HG02678 (cell line): ENCODE results near the gene ARRB1.
"Not testable (repeated sequence)": the region's sequence is repeated elsewhere in the genome, so short reads cannot be mapped to it uniquely, and the experiment has no call there.

Experiments
- ATAC-seq: cut with Tn5 transposase; IDR thresholded peaks from one replicate; pipeline ENCODE4 v1.9.1; 2021; ENCODE audit warnings: mild to moderate bottlenecking, moderate library complexity; ENCODE audit not compliant: unreplicated experiment

Gene ARRB1

DNA sequence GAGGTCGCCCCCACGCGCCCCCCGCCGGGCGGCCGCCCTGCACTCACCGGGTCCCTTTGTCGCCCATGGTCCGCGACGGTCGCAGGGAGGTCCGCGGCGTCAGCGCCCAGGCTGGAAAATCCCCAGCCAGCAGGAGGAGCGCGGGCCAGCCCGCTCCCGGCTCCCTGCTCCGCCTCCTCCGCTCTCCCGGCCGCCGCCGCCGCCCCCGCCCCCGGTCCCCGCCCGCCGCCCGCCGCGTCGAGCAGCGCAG lies at the start of gene ARRB1:
ARRB1 (minus strand) TSS at position 121 of the 250 bp plus-strand sequence; CDS start at position 67, 54 bp downstream.
- ATAC-seq: no peak

DNA sequence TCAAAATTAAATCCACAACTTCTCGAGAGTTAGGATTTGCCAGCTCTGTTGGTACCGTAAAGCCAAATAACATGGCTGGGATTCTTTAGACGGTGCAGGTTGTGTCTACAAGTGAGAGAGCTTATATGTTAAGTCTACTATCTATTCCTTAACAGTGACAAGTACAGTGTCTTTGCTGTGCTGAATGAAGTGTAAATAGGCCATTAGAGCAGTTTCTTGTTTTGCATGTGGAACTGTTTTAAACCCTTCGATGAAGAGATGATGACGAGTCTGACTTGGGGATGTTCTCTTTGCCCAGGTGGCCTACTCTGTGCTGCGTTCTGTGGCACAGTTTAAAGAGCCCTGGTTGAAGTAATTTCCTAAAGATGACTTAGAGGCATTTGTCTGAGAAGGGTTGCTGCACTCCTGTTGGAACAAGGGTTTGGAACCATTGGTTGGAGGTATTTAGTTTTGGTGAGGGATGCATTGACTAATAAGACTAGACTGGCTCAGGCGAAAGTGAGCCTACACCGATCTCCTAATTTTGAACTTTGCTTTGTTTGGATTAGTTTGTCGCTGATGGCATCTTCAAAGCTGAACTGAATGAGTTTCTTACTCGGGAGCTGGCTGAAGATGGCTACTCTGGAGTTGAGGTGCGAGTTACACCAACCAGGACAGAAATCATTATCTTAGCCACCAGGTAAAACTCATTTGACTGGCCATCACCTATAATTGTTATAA lies 48.8 kb upstream of the ARRB1 start:
- no peak for ATAC-seq

DNA sequence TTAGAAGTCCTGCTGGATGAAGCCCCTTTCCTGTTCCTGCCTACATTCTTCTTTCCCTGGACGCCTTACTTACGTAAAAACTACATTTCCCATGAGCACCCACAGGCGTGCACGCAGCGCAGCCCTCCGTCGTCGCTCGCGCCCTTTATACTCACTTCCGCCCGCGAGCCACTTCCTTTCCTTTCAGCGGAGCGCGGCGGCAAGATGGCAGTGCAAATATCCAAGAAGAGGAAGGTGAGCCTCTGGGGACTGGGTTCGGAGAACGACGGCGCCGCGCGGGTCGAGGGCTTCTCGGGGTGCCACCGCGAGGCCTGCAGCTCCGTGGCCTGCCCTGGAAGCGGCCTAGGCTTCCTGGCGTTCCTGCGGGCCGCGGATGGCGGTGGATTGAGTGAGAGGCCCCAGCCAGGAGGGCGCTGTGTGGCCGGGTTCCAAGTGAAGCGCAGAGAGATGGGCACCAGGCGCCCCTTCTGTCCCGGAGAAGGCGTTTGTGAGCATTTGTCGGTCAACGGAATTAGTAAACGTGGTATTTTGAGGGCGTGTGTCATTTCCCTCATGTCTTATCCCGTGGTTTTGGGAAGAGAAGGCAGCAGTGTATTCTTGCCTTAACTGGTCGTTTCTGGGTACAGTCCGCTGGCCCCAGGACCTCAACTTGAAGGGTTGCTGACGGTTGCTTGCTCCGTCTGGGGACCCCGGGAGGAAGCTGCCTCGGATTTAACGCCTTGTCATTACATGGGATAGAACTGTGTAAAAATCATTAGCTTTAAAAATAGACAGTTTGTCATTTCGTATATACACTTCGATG lies 48.1 kb upstream of the ARRB1 start, which contains the start of gene RPS3:
RPS3 (plus strand) TSS at position 175 of the 802 bp plus-strand sequence; CDS start at position 205, 30 bp downstream.
- peak; percentile 93 for ATAC-seq

DNA sequence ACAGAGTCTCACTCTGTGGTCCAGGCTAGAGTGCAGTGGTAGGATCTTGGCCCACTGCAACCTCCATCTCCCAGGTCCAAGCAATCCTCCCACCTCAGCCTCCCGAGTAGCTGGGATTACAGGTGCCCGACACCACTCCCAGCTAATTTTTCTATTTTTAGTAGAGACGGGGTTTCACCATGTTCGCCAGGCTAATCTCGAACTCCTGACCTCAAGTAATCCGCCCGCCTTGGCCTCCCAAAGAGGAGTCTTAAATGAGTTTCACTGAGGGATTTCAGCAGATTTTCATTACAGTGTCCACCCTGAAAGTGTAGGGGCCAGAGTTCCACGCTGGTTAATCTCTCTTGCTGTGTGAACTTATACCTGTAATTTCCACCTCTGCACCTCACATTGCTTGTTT lies 47.4 kb upstream of the ARRB1 start:
- no peak for ATAC-seq

DNA sequence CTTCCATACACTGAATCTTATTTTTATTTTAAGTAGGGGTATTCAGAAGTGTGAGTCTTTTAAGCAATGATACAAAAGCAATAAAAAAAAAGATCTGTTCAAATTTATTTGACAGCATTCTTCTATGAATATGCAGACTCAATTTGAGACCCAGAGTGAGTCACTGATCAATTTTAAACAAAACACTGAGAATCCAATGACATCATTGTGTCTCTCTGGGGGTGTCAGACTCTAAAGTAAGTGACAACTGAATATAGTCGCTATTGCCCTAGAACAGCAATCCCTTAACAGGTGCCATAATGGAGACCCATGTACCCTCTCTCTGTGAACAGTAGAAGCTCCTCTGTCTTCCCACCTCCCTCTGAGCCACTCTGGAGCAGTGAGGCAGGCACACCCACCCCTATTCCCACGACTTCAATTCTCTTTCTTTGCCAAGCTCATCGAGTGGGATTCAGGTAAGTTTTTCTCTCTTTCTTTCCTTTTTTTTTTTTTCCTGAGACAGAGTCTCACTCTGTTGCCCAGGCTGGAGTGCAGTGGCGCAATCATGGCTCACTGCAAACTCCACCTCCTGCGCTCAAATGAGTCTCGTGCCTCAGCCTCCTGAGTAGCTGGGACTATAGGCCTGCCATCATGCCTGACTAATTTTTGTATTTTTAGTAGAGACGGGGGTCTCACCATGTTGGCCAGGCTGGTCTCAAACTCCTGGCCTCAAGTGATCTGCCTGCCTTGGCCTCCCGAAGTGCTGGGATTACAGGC lies 42.8 kb upstream of the ARRB1 start:
- no peak for ATAC-seq

DNA sequence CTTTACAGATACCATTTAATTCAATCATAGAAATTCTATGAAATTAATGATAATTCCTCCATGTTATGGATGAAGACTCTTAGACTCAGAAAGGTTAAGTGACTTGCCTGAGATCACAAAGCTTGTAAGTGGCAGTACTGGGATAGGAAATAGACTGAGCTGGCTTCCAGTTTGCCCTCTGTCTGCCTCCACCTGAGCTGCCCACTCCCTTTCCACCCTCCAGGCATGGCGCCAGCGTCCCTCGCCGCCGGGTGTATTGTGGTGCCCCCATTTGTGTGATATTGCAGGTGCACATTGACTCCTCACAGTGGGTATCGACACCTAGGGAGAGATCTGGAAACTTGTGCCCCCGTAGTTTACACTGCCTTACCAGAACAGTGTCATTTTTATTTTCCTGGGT lies 38.5 kb upstream of the ARRB1 start:
- no peak for ATAC-seq

DNA sequence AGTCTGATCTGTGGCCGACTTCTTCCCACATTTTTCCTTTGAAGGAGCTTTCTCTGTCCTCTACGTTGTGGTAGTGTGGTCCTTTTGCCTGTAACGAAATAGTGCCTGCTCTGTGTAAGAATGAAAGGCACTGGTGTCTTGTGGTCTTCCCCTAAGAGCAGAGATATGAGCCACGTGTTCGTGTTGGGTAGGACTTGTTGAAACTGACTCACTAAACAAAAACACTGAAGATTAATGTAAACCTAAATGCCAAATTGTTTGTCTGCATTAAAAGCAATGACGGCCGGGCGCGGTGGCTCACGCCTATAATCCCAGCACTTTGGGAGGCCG lies 37.8 kb upstream of the ARRB1 start:
- ATAC-seq: no peak

DNA sequence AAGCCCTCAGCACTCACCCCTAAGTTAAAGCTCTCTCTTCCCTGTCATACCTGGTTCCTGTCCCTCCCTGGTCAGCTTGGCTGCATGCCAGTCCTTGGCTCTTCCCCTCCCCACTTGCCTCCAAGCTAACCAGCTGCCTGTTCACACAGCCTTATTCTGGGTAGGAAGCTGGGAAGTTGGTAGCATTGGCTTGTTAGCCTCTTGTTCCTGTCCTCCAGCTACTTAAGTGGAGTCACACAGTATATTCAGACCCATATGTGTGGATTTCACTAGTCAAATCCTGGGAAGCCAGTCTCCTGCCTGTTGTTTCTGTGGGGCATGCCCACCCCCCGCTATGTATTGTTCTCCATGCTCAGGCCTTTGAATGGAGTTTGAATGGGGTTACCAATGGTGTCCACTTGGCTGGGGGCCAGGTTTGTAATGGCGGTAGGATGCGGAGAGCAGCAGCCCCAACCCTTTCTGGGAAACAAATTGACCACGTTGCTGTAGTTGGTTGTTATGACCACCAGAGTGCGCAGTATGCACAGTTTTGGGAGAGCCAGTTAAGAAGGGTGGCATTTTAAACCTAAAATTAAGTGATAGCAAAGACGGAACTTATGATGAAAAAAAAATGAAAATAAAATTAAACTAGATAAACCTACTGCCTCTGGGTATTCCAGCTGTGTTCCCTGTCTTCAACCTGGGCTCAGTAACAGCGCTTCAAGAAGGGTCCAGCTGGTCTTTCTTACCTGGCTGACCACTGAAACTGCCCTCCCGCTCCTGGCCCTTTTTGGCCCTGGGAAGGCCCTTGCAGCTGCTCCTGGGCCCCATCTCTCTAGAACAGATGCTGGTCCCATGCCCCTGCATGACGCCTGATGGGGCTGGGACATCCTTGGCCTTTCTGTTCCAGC lies 37.2 kb upstream of the ARRB1 start:
- no peak for ATAC-seq

DNA sequence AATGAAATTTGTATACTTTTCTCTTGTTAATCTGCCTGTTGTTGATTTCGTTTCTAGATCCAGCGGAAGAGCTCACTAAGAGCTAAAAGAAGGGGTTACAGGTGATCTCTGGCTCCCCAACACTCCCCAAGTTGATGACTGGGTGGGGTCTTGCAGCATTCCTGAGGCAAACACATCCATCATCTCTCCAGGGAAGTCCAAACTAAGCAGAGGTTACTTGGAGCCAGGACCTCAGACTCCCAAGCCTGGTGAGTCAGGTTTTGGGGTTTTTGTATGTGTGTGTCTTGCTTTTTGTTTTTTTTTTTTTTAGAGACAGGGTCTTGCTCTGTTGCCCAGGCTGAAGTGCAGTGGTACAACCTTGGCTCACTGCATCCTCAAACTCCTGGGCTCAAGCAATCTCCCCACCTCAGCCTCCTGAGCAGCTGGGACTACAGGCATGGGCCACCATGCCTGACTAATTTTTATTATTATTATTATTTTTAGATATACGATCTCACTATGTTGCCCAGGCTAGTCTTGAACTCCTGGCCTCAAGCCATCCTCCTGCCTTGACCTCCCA lies 36.4 kb upstream of the ARRB1 start:
- ATAC-seq: no peak

DNA sequence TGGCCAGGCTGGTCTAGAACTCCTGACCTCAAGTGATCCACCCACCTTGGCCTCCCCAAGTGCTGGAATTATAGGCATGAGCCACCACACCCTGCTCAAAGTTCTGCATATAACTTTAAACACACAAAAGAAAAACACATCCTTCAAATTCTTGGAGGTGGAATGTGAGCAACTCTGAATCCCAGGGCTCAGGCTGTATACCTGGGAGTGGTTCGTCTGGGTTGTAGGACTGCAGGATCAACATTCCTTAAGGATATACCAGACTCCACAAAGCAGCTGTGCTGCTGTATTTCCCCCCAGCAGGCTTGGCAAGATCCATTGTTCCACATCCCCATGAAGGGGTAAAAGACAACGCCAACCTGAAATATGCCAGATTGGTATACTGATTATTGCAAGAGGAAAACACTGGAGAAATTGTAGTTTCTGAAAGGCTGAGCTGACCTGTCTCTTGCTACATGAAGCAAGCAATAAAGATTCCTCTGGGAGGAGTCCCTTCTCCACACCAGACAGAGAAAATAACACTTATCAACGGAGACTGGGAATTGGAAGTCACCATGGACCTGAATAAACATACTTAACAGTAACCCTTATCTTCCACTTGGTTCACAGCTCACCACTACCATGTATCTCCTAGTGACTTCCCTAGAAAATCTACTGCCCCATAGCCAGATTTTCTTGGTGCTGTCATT lies 35.6 kb upstream of the ARRB1 start:
- ATAC-seq: no peak

DNA sequence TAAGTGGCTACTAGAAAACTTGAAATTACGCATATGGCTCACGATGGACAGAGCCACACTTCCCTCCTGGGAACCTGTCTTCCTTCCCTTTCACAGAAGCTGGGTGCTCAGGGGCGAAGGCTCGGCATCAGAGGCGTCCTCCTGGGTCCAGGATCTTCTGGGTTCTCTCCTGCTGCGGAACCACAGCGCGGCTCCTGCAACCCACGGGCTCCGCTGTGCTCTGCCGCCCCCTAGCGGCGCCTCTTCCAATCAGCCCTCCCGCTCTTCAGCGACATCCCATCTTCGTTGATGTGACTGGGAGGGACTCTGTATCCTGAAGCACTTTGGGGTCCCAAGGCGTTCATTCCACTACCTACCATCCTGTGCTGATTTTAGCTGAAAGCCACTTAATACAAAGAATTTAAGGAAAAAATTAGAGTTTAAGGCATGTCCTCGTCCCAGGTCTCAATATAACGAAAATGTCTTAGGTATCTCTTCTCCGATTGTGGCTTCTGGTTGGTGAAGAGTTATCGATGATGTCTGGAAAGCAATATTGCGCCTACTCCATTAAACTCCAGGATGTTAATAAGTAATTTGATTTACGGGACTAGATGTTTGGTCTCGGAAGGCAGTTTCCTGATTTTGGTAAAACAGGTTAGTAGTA lies 33.1 kb upstream of the ARRB1 start:
- ATAC-seq: no peak

DNA sequence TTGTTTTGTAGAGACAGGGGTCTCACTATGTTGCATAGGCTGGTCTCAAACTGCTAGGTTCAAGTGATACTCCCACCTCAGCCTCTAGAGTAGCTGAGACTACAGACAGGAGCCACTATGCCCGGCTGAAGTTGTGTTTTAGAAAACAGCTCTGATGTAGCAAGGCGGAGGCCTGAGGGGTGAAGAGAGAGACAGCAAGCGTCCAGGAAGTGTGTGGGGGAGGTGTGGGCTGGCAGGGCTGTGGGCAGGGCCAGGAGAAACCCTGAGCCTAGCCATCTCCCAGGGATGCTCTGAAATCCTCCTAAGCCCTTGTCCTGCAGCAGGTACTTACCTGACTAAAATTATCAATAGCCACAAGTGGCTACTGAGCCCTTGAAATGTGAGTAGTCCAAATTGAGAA lies 31.8 kb upstream of the ARRB1 start:
- no peak for ATAC-seq

DNA sequence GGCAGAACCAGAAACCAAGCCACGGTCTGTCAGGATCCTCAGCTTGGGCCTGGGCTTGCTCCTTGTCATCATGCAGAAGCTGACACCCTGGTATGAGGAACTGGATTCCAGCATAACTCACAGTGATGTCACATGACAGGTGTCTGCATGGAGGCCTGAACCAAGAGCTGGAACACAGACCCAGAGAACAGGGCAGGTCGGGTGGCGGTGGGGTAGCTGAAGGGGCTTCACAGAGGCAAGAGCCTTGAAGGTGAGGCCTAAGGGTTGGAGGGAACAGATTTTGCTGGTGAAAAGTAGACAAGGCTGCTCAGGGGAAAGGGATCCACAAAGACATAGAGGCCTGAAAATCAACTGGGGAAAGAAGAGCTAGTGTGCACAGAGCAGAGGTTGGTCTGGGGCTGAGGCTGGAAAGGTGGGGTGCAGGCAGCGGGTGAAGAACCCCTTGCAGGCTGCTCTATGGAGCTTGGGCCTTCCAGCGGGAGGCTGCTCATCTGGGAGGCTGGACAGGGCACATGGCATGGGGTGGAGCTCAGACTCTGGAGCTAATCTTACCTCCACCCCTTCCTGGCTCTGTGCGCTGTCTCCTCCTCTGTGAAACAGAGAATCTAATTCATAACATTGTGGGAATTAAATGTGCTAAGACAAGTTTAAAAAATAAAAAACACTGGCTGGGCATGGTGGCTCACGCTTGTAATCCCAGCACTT lies 29.4 kb upstream of the ARRB1 start:
- ATAC-seq: no peak

DNA sequence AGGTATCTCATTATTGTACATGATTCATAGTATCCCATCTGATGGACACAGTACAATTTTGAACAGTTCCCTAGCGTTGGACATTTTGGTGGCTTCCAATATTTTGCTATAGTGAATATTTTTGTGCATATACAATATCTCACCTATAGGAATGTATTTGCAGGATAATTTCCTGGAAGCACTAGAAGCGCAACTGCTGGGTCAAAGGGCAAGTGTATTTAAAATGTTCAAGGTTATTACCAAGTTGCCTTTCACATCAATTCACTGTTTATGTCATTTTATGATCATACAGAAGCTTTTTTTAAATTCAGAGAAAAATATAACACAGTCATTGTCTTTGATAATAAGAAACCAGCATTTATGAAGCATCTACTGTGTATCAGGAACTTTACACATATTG lies 28.8 kb upstream of the ARRB1 start:
- ATAC-seq: no peak

DNA sequence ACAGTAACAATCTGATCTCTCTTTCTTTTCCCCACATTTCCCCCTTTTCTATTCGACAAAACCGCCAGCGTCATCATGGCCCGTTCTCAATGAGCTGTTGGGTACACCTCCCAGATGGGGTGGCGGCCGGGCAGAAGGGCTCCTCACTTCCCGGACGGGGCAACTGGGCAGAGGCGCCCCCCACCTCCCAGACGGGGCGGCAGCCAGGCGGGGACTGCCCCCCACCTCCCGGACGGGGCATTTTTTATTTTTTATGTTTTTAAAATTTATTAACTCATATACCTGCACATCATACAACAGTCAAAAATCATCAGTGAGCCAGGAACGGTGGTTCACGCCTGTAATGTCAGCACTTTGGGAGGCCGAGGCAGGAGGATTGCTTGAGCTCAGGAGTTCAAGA lies 27.3 kb upstream of the ARRB1 start:
- ATAC-seq: not testable (repeated sequence)

DNA sequence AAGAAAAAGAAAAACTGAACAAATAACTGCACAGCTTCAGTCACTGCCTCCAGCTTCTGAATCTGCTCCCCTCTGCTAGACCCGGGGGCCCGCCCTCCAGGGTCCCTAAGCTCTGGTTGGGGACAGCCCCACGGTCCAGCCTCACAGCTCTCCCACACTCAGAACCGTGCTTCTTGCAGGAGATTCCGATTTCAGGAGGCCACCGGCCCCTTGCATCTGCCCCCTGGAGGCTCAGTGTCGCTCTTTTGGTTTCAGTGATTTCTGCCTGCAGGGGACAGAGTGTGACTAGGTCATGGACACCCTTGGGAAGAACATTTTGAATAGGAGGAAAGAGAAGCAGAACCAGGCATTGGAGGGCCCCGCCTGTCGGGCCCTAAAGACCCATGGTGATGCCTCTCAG lies 24.7 kb upstream of the ARRB1 start:
- no peak for ATAC-seq

DNA sequence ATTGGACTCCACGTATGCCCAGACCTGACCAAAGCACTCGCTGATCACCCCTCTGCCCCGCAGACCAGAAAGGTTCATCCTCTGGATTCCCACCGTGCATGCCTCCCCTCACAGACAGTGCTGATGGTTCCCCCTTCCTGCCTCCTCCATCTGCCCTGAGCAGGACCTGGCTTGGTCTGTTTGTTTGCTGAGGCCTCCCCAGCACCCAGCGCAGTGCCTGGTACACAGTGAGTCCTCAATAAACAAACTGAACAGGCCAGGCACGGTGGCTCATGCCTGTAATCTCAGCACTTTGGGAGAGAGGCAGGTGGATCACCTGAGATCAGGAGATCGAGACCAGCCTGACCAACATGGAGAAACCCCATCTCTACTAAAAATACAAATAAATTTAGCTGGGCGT lies 24.2 kb upstream of the ARRB1 start:
- ATAC-seq: no peak

DNA sequence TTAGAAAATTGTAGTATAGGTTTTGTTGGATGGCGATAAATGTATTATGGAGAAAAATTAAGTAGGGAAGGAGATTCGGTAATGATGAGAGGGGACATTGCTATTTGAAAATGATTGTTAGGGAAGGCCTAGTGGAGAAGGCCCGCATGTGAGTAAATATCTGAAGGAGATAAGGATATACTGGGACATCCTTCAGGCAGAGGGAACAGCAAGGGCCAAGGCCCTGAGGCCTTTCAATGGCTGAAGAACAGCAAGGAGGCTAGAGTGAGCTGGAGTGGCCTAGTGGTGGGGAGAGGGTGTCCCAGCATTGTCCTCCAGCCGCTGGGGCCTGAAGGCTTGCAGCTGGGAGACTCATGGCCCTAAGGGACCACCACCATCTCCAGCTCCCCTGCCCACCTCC lies 23.2 kb upstream of the ARRB1 start:
- ATAC-seq: no peak

DNA sequence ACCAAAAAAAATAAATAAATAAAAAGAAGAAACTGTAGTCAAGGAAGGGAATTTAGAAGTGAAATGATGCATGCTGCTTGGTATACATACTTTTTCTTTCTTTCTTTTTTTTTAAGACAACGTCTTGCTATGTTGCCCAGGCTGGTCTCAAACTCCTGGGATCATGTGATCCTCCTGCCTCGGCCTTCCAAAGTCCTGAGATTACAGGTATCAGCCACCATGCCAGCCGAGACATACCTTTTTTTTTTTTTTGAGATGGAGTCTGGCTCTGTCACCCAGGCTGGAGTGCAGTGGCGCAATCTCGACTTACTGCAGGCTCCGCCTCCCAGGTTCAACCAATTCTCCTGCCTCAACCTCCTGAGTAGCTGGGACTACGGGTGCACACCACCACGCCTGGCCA lies 21.7 kb upstream of the ARRB1 start:
- no peak for ATAC-seq
